ENCODE results near the gene KIF26A. TPM values are rescaled to one million over a fixed set of nuclear protein-coding genes. Genes with fewer than 3 reads are reported as not detected.

The KIF26A gene
- total RNA-seq, 6 donors from 2014 or later = 1.8 to 7.3 (median 3.5) TPM

GRCh38 chr14:104158827-104159798, 20.7 kb downstream of the KIF26A start:
- Histone ChIP-seq H3K36me3 (peaks cover 0 to 3% (median 0%) of the 10 kb centered on the region in 4 donors), H3K4me1 (peaks cover 0 to 10% (median 2%) of the 10 kb centered on the region in 4 donors), H3K27me3 (no peaks in the 10 kb centered on the region), H3K9me3 (no peaks in the 10 kb centered on the region), H3K4me3 (no peak overlapping the region), H3K27ac (no peak overlapping the region)
- 83 to 94% methylated on average over 9 to 50 of the region's 51 CpGs for WGBS, 2 donors
- ATAC-seq (ENCODE audit: low FRiP score in 2 of 2) (no peak), DNase-seq (no peak)
- TF ChIP-seq EP300 (IDR thresholded peaks at IDR 0.05) (no peak), POLR2A (IDR thresholded peaks at IDR 0.05) (no peak), CTCF (IDR thresholded peaks at IDR 0.05) (no peak), POLR2AphosphoS5 (IDR thresholded peaks at IDR 0.05) (no peak)

- Histone ChIP-seq H3K27me3 (no peaks in the 10 kb centered on the region), H3K27ac (no peak overlapping the region), H3K9me3 (no peaks in the 10 kb centered on the region), H3K36me3 (peaks cover 0 to 3% (median 0%) of the 10 kb centered on the region in 4 donors), H3K4me1 (peaks cover 0 to 10% (median 2%) of the 10 kb centered on the region in 4 donors), H3K4me3 (no peak overlapping the region)
- TF ChIP-seq POLR2A (IDR thresholded peaks at IDR 0.05) (no peak), POLR2AphosphoS5 (IDR thresholded peaks at IDR 0.05) (no peak), CTCF (IDR thresholded peaks at IDR 0.05) (no peak), EP300 (IDR thresholded peaks at IDR 0.05) (no peak)
- 86 to 87% methylated on average over 6 to 8 of the region's 9 CpGs for WGBS, 2 donors
- ATAC-seq (ENCODE audit: low FRiP score in 2 of 2) (no peak), DNase-seq (no peak)
These were observed 21.6 kb downstream of the KIF26A start for GRCh38 chr14:104159990-104160389.

GRCh38 chr14:104161602-104162367, 23.4 kb downstream of the KIF26A start:
- ATAC-seq (ENCODE audit: low FRiP score in 2 of 2) (no peak), DNase-seq (no peak)
- Histone ChIP-seq H3K9me3 (no peaks in the 10 kb centered on the region), H3K4me1 (no peaks in the 10 kb centered on the region), H3K27ac (no peak overlapping the region), H3K4me3 (no peak overlapping the region), H3K27me3 (no peaks in the 10 kb centered on the region), H3K36me3 (peaks cover 0 to 3% (median 0%) of the 10 kb centered on the region in 4 donors)
- WGBS, 2 donors = 86 to 95% methylated on average over 21 to 23 of the region's 23 CpGs
- no peak for TF ChIP-seq EP300 (IDR thresholded peaks at IDR 0.05)
- TF ChIP-seq CTCF (IDR thresholded peaks at IDR 0.05) = no peak
- TF ChIP-seq POLR2AphosphoS5 (IDR thresholded peaks at IDR 0.05) = no peak
- no peak for TF ChIP-seq POLR2A (IDR thresholded peaks at IDR 0.05)

GRCh38 chr14:104162495-104162894, 24.1 kb downstream of the KIF26A start:
- WGBS, 2 donors = 90% methylated on average over 9 of the region's 9 CpGs; no CpG with 5 or more reads in 1 of the 2 donors
- Histone ChIP-seq H3K4me1 (no peaks in the 10 kb centered on the region), H3K27ac (no peak overlapping the region), H3K36me3 (peaks cover 0 to 3% (median 0%) of the 10 kb centered on the region in 4 donors), H3K9me3 (no peaks in the 10 kb centered on the region), H3K4me3 (no peak overlapping the region), H3K27me3 (no peaks in the 10 kb centered on the region)
- DNase-seq = no peak
- no peak for ATAC-seq (ENCODE audit: low FRiP score in 2 of 2)
- no peak for TF ChIP-seq POLR2AphosphoS5 (IDR thresholded peaks at IDR 0.05)
- TF ChIP-seq CTCF (IDR thresholded peaks at IDR 0.05) = no peak
- no peak for TF ChIP-seq EP300 (IDR thresholded peaks at IDR 0.05)
- TF ChIP-seq POLR2A (IDR thresholded peaks at IDR 0.05) = no peak
